GM13976 (cell line): ENCODE data around the gene OPHN1.
"Not testable (repeated sequence)": the region's sequence is repeated elsewhere in the genome, so short reads cannot be mapped to it uniquely, and the experiment has no call there.

Source experiments
- DNase-seq: peaks from one replicate; pipeline ENCODE4 v3.0.0; 2012; ENCODE audit warnings: low spot score
- in situ Hi-C: fragments of 300-500 bp; cut with MboI; formaldehyde crosslinking; loops from one replicate; pipeline ENCODE4 v1.12.0; 2022; ENCODE audit warnings: low sequenced_read_pairs, mixed read lengths, inconsistent platforms; ENCODE audit not compliant: unreplicated experiment
- TF ChIP-seq, protein P1 (sequence below): IDR thresholded peaks from 2 replicates; pipeline ENCODE4 v1.5.1; 2012; ENCODE audit warnings: borderline replicate concordance, mild to moderate bottlenecking; ENCODE audit not compliant: insufficient read depth; ENCODE audit errors: extremely low read depth, missing control alignments, control extremely low read depth

OPHN1 gene

DNA sequence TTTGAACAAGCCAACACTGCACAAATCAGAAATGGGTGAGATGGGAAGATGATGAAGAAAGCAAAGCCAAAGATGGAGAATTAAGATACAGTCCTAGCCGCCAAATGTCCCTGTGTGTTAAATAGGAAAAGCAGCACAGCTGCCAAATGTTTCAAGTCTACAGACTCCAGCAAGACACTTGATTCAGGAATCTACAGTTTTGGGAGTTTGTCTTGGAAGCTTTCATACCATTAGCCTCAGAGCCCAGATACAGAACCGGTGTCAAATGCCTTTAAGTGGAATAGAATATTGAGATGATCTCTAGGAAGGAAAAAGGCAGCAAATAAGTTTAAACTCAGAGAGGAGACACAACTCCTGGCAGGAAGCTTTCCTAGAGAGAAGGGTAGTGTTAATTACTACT is 30.3 kb downstream of the OPHN1 start:
- TF ChIP-seq, protein P1, sequence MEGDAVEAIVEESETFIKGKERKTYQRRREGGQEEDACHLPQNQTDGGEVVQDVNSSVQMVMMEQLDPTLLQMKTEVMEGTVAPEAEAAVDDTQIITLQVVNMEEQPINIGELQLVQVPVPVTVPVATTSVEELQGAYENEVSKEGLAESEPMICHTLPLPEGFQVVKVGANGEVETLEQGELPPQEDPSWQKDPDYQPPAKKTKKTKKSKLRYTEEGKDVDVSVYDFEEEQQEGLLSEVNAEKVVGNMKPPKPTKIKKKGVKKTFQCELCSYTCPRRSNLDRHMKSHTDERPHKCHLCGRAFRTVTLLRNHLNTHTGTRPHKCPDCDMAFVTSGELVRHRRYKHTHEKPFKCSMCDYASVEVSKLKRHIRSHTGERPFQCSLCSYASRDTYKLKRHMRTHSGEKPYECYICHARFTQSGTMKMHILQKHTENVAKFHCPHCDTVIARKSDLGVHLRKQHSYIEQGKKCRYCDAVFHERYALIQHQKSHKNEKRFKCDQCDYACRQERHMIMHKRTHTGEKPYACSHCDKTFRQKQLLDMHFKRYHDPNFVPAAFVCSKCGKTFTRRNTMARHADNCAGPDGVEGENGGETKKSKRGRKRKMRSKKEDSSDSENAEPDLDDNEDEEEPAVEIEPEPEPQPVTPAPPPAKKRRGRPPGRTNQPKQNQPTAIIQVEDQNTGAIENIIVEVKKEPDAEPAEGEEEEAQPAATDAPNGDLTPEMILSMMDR: no peak
- in situ Hi-C loops: no loop called here
- DNase-seq: no peak

DNA sequence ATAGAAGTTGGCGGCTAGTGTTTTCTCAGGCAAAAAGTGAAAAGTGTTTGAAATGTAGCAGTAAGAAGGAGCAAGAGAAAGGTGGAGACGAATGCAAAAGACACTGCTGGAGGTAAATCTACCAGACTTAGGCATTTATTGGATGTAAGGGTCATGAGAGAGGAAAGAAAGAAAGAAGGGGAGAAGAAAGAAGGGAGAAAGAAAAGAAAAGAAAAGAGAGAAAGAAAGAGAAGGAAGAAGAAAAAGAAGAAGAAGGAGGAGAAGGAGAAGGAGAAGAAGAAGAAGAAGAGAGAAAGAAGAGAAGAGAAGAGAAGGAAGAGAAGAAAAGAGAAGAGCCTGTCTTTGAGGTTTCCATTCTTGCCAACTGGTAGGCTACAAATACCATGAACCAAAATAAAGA is 31.2 kb downstream of the OPHN1 start:
- no peak for DNase-seq
- TF ChIP-seq, protein P1: no peak
- in situ Hi-C loops: no loop called here

DNA sequence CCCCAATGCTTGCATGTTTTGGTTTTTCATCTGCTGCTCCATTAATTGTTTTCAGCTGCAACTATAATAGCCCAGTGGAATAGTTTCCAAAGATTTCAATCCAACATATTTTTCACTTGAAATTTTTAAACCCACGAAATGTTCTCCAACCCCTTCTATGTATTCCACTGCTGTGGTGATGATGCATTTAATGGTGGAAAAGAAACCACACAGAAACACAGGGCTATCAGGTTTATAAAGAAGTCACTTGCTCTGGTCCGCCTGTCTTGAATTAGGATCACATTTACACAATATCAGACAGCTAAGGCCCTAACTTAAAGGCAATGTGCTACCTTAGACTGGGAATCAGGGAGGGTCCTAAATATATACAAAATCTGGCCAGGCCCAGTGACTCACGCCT is 35.0 kb downstream of the OPHN1 start:
- DNase-seq: no peak
- TF ChIP-seq, protein P1: no peak
- in situ Hi-C loops: no loop called here

DNA sequence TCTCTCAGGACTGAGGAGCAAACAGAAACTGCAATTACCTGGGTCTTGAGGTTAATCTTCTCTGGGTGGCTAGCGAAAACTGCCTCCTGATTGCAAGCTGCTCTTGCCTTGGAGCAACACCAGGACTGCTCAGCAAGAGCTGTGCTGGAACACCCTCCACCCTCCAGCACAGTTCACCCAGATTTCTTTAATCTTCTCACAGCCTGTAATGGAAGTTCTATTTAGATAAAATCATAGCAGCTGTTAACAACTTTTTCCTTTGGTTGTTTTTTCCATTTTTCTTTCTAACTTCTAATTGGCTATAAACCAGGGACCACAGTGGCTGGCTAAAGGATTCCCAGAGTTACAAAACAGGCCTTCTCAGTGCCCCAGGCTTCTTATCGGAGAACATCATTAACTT is 36.3 kb downstream of the OPHN1 start:
- TF ChIP-seq, protein P1: no peak
- in situ Hi-C loops: no loop called here
- DNase-seq: no peak

DNA sequence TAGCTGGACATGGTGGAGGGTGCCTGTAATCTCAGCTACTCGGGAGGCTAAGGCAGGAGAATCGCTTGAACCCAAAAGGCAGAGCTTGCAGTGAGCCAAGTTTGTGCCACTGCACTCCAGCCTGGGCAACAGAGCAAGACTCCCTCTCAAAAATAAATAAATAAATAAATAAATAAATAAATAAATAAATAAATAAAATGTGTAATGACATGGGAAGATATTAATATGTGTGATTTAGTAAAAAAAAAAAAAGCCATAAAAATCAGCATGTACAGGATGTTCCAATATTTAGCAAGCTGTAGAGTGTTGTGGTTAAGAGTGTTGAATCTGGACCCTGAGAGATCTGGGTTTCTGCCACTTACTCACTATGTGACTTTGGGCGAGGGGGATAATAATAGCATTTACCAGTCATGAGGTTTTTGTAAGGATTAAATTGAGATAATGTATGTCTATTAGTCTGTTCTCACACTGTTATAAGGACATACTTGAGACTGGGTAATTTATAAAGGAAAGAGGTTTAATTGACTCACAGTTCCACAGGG is 43.8 kb downstream of the OPHN1 start:
- DNase-seq, in situ Hi-C loops: not testable (repeated sequence)

DNA sequence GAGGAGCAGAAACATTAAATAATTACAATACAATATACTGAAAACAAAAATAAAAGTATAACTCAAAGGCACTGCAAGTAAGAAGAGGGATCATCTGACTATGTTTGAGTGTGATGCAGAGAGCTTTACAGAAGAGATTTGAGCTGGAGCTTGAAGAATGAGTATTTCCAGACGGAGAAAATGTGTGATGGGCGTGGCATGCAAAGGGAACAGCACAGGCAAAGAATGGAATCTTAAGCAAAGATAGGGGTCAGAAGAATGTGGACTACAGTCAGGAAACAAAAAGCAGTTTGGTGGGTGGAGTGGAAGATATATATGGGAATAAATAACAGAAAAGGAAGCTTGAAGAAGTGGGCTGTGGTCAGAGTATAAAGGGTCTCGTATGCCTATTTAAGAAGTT is 45.5 kb downstream of the OPHN1 start:
- DNase-seq: no peak
- TF ChIP-seq, protein P1: no peak

DNA sequence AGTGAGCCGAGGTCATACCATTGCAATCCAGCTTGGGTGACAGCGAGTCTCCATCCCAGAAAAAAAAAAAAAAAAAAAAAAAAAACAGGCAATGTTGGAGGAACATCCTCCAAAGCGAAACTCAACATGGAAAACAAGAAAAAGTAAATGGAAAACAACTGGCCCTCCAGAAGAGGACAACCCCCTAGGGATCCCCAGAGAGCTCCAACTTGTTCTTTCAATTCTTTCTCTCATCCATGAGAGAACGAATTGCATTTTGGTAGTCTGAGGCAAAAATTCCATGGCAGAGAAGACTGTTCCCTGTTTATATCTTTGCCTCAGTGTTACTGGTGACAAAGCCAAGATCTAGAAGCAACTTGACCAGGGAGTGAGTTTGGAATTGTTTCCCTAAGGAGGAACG is 49.8 kb downstream of the OPHN1 start:
- TF ChIP-seq, protein P1: no peak
- in situ Hi-C loops: no loop called here
- no peak for DNase-seq

More for the DNA sequence above, 45.5 kb downstream of the OPHN1 start:
- in situ Hi-C loops: no loop called here

DNA sequence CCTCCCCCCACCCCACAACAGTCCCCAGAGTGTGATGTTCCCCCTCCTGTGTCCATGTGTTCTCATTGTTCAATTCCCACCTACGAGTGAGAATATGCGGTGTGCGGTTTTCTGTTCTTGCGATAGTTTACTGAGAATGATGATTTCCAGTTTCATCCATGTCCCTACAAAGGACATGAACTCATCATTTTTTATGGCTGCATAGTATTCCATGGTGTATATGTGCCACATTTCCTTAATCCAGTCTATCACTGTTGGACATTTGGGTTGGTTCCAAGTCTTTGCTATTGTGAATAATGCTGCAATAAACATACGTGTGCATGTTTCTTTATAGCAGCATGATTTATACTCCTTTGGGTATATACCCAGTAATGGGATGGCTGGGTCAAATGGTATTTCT is 55.7 kb downstream of the OPHN1 start:
- in situ Hi-C loops, DNase-seq: not testable (repeated sequence)
